Osteocyte (in vitro differentiated cells): ENCODE measurements around the gene TRPV2. TPM values are rescaled to one million over a fixed set of nuclear protein-coding genes. Genes with fewer than 3 reads are reported as not detected.
"Not testable (repeated sequence)": the region's sequence is repeated elsewhere in the genome, so short reads cannot be mapped to it uniquely, and the experiment has no call there.

Experiments
- DNase-seq: peaks from one replicate; pipeline ENCODE4 v3.0.0; 2021; ENCODE audit warnings: mixed read lengths; ENCODE audit not compliant: unreplicated experiment; ENCODE audit errors: extremely low spot score
- H3K27ac Mint-ChIP-seq: one replicate; pipeline ENCODE4 v1.8.0; 2021; ENCODE audit warnings: mild to moderate bottlenecking, mixed read lengths; ENCODE audit not compliant: unreplicated experiment
- H3K27me3 Mint-ChIP-seq: one replicate; pipeline ENCODE4 v1.8.0; 2021; ENCODE audit warnings: mixed read lengths; ENCODE audit not compliant: unreplicated experiment
- H3K36me3 Mint-ChIP-seq: one replicate; pipeline ENCODE4 v1.8.0; 2021; ENCODE audit warnings: mixed read lengths; ENCODE audit not compliant: unreplicated experiment
- H3K4me1 Mint-ChIP-seq: one replicate; pipeline ENCODE4 v1.8.0; 2021; ENCODE audit warnings: mixed read lengths; ENCODE audit not compliant: unreplicated experiment
- H3K4me3 Mint-ChIP-seq: one replicate; pipeline ENCODE4 v1.8.0; 2021; ENCODE audit warnings: mild to moderate bottlenecking, moderate library complexity, mixed read lengths; ENCODE audit not compliant: unreplicated experiment
- H3K9me3 Mint-ChIP-seq: one replicate; pipeline ENCODE4 v1.8.0; 2021; ENCODE audit warnings: mixed read lengths; ENCODE audit not compliant: unreplicated experiment
- CTCF ChIP-seq: fragments of 200-600 bp; sonication (generic); IDR thresholded peaks from 2 replicates; pipeline ENCODE4 v1.5.0; 2021; ENCODE audit warnings: antibody characterized with exemption, mild to moderate bottlenecking, moderate library complexity
- total RNA-seq: library from RNA; stranded (reverse); gene quantifications from 2 replicates; pipeline ENCODE4 v1.2.1, GENCODE V29; 2021

The TRPV2 gene
- total RNA-seq, 1 donor from 2014 or later, result 1.3 TPM

- Mint-ChIP-seq H3K27ac (no peak overlapping the region), H3K27me3 (no peaks in the 10 kb centered on the region), H3K36me3 (peaks cover 12% of the 10 kb centered on the region), H3K9me3 (no peaks in the 10 kb centered on the region), H3K4me3 (no peak overlapping the region), H3K4me1 (peaks cover 9% of the 10 kb centered on the region)
- DNase-seq, result no peak
- TF ChIP-seq CTCF, result no peak
Measured at GRCh38 chr17:16447676-16448075, 32.3 kb downstream of the TRPV2 start.

GRCh38 chr17:16448490-16448889 lies 33.1 kb downstream of the TRPV2 start:
- H3K36me3 Mint-ChIP-seq, result peaks cover 12% of the 10 kb centered on the region
- no peak for TF ChIP-seq CTCF
- no peak overlapping the region for H3K27ac Mint-ChIP-seq
- no peaks in the 10 kb centered on the region for H3K27me3 Mint-ChIP-seq
- no peaks in the 10 kb centered on the region for H3K9me3 Mint-ChIP-seq
- no peak overlapping the region for H3K4me3 Mint-ChIP-seq
- no peak for DNase-seq
- peaks cover 11% of the 10 kb centered on the region for H3K4me1 Mint-ChIP-seq

- peaks cover 10% of the 10 kb centered on the region for H3K36me3 Mint-ChIP-seq
- DNase-seq, result no peak
- no peak for TF ChIP-seq CTCF
Measured at GRCh38 chr17:16449121-16449570, 33.8 kb downstream of the TRPV2 start.

GRCh38 chr17:16450028-16450427 lies 34.7 kb downstream of the TRPV2 start:
- no peak overlapping the region for H3K4me3 Mint-ChIP-seq
- H3K27me3 Mint-ChIP-seq, result no peaks in the 10 kb centered on the region
- peaks cover 6% of the 10 kb centered on the region for H3K4me1 Mint-ChIP-seq
- peaks cover 6% of the 10 kb centered on the region for H3K36me3 Mint-ChIP-seq
- TF ChIP-seq CTCF, result no peak
- no peak overlapping the region for H3K27ac Mint-ChIP-seq
- no peaks in the 10 kb centered on the region for H3K9me3 Mint-ChIP-seq
- no peak for DNase-seq

More at GRCh38 chr17:16449121-16449570, 33.8 kb downstream of the TRPV2 start:
- no peaks in the 10 kb centered on the region for H3K9me3 Mint-ChIP-seq
- peaks cover 10% of the 10 kb centered on the region for H3K4me1 Mint-ChIP-seq
- no peak overlapping the region for H3K4me3 Mint-ChIP-seq
- H3K27me3 Mint-ChIP-seq, result no peaks in the 10 kb centered on the region
- H3K27ac Mint-ChIP-seq, result no peak overlapping the region

- not testable (repeated sequence) for H3K36me3 Mint-ChIP-seq, H3K27ac Mint-ChIP-seq, H3K4me1 Mint-ChIP-seq, H3K9me3 Mint-ChIP-seq, H3K27me3 Mint-ChIP-seq, H3K4me3 Mint-ChIP-seq, DNase-seq
Measured at GRCh38 chr17:16452268-16452667, 36.9 kb downstream of the TRPV2 start.

GRCh38 chr17:16453493-16453851 lies 38.1 kb downstream of the TRPV2 start:
- no peaks in the 10 kb centered on the region for H3K27me3 Mint-ChIP-seq
- H3K4me3 Mint-ChIP-seq, result no peak overlapping the region
- no peak for DNase-seq
- H3K27ac Mint-ChIP-seq, result no peak overlapping the region
- H3K36me3 Mint-ChIP-seq, result peaks cover under 1% of the 10 kb centered on the region
- H3K9me3 Mint-ChIP-seq, result no peaks in the 10 kb centered on the region
- TF ChIP-seq CTCF, result no peak
- H3K4me1 Mint-ChIP-seq, result peaks cover 3% of the 10 kb centered on the region
